ENCODE results near the gene TMCC3. TPM values are rescaled to one million over a fixed set of nuclear protein-coding genes. Genes with fewer than 3 reads are reported as not detected.
"Not testable (repeated sequence)": the region's sequence is repeated elsewhere in the genome, so short reads cannot be mapped to it uniquely, and the experiment has no call there.

TMCC3 gene
- total RNA-seq, 1 experiment from 2014 or later = 0.92 TPM

DNA sequence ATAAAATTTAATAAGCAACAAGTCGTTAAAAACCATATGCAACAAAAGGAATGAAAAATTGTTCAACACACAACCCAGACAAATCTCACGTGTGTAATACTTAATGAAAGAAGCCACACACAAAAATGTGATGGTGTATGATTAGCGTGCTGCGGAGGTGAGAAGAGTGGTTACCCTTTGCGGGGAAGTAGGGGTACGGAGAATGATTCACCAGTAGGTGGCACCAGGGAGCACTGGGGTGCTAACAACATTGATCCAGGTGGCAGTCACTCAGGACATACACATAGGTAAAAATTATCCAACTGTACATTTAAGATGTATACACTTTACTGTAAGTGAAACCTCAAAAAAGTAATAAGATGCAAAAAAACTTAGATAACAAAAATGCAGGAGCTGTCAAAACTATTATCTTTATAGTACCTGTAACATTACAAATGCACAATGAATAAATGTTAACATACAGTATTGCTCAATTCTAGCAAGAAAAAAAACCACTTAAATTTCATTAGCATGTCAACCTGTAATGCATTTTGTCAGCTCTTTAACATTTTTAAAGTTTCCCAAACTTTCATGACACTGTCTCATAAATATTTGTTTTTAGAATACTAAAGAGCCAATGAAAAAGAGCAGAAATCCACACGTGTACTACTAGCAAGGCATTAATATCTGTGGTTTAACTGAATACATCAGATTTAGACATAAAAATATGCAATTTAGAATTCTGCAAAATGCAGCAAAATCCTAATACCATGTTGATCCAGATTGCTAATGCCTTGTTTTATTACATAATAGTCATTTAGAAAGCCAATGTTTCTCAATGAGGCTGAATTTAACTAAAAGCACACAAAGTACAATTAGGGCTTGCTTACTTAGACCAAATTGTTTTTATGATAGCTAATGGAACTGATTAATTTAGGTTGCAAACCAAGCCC lies 46.7 kb downstream of the TMCC3 start:
- DNase-seq (ENCODE audit: low read depth, low spot score) (no peak), ATAC-seq (peak; percentile 71; the same call in 1 of the 2 replicates)
- intact Hi-C loops (cut with micrococcal nuclease; ENCODE audit: unreplicated experiment) = loop anchor here (2.0 kb wide), 1 partner anchor 161 kb away; no protein-coding TSS in a partner anchor
- Histone ChIP-seq H3K4me1 (ENCODE audit: control insufficient read depth, insufficient read depth, low read length) (no peaks in the 10 kb centered on the region), H3K36me3 (ENCODE audit: control insufficient read depth, insufficient read depth, low read length) (no peaks in the 10 kb centered on the region), H3K4me3 (ENCODE audit: low read depth in 2 of 2, low read length in 2 of 2) (no peak overlapping the region), H3K27ac (ENCODE audit: low read length) (no peak overlapping the region), H3K27me3 (ENCODE audit: control insufficient read depth, insufficient read depth, low read length) (peaks cover 5% of the 10 kb centered on the region; the same call in 1 of the 2 replicates), H3K9me3 (ENCODE audit: control insufficient read depth, insufficient read depth, low read depth, low read length) (no peaks in the 10 kb centered on the region)
- TF ChIP-seq, protein P1, sequence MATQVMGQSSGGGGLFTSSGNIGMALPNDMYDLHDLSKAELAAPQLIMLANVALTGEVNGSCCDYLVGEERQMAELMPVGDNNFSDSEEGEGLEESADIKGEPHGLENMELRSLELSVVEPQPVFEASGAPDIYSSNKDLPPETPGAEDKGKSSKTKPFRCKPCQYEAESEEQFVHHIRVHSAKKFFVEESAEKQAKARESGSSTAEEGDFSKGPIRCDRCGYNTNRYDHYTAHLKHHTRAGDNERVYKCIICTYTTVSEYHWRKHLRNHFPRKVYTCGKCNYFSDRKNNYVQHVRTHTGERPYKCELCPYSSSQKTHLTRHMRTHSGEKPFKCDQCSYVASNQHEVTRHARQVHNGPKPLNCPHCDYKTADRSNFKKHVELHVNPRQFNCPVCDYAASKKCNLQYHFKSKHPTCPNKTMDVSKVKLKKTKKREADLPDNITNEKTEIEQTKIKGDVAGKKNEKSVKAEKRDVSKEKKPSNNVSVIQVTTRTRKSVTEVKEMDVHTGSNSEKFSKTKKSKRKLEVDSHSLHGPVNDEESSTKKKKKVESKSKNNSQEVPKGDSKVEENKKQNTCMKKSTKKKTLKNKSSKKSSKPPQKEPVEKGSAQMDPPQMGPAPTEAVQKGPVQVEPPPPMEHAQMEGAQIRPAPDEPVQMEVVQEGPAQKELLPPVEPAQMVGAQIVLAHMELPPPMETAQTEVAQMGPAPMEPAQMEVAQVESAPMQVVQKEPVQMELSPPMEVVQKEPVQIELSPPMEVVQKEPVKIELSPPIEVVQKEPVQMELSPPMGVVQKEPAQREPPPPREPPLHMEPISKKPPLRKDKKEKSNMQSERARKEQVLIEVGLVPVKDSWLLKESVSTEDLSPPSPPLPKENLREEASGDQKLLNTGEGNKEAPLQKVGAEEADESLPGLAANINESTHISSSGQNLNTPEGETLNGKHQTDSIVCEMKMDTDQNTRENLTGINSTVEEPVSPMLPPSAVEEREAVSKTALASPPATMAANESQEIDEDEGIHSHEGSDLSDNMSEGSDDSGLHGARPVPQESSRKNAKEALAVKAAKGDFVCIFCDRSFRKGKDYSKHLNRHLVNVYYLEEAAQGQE (IDR thresholded peaks at IDR 0.05; ENCODE audit: insufficient read depth in 1 of 2, low read depth in 2 of 2, low read length in 1 of 2) = no peak
- TF ChIP-seq, protein P2, sequence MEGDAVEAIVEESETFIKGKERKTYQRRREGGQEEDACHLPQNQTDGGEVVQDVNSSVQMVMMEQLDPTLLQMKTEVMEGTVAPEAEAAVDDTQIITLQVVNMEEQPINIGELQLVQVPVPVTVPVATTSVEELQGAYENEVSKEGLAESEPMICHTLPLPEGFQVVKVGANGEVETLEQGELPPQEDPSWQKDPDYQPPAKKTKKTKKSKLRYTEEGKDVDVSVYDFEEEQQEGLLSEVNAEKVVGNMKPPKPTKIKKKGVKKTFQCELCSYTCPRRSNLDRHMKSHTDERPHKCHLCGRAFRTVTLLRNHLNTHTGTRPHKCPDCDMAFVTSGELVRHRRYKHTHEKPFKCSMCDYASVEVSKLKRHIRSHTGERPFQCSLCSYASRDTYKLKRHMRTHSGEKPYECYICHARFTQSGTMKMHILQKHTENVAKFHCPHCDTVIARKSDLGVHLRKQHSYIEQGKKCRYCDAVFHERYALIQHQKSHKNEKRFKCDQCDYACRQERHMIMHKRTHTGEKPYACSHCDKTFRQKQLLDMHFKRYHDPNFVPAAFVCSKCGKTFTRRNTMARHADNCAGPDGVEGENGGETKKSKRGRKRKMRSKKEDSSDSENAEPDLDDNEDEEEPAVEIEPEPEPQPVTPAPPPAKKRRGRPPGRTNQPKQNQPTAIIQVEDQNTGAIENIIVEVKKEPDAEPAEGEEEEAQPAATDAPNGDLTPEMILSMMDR (IDR thresholded peaks at IDR 0.05) = peak; percentile 91
- in situ Hi-C loops (cut with HindIII; ENCODE audit: low pct_unique_long_range_greater_than_20kb, low sequenced_read_pairs) = no loop called here
- no TSS peak for BruUV-seq (replicated peaks)
- POLR2A ChIA-PET = no interaction called here
- CTCF ChIA-PET = no interaction called here

DNA sequence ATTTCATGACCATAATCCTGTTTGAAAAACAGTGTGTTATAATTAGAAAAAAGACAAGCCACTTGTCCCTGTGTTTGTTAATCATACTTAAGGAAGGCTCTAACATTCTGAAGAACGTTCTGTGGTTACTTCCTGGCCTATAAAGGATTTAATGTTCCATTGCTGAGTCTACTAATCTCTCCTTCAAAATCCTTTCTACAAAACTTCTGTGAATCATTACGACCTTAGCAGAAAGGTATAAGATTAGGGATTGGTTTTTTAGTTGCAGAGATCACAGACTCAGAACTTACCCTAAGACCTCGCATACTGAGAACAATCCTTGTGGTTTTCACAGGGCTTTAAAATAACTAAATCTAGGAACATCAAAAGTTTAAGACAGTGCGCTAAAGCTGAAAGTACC lies 48.3 kb downstream of the TMCC3 start:
- BruUV-seq (replicated peaks) = no TSS peak
- H3K4me1 ChIP-seq (ENCODE audit: control insufficient read depth, insufficient read depth, low read length) = no peaks in the 10 kb centered on the region
- H3K9me3 ChIP-seq (ENCODE audit: control insufficient read depth, insufficient read depth, low read depth, low read length) = no peaks in the 10 kb centered on the region
- H3K27ac ChIP-seq (ENCODE audit: low read length) = no peak overlapping the region
- H3K36me3 ChIP-seq (ENCODE audit: control insufficient read depth, insufficient read depth, low read length) = no peaks in the 10 kb centered on the region
- CTCF ChIA-PET = no interaction called here
- intact Hi-C loops (cut with micrococcal nuclease; ENCODE audit: unreplicated experiment) (no loop called here), in situ Hi-C loops (cut with HindIII; ENCODE audit: low pct_unique_long_range_greater_than_20kb, low sequenced_read_pairs) (no loop called here)
- no peak overlapping the region for H3K4me3 ChIP-seq (ENCODE audit: low read depth in 2 of 2, low read length in 2 of 2)
- no peak for ATAC-seq
- no peak for DNase-seq (ENCODE audit: low read depth, low spot score)
- H3K27me3 ChIP-seq (ENCODE audit: control insufficient read depth, insufficient read depth, low read length) = 0 out of 2 replicates have a peak, but pooled peaks cover 2% of the 10 kb centered on the region
- POLR2A ChIA-PET = no interaction called here
- TF ChIP-seq POLR2AphosphoS5 (IDR thresholded peaks at IDR 0.05; ENCODE audit: low read depth, low read length) = no peak
- TF ChIP-seq, protein P1 (IDR thresholded peaks at IDR 0.05; ENCODE audit: insufficient read depth in 1 of 2, low read depth in 2 of 2, low read length in 1 of 2) = no peak
- no peak for TF ChIP-seq SIN3A (IDR thresholded peaks at IDR 0.05; ENCODE audit: borderline replicate concordance, insufficient read depth, low read depth, low read length)
- no peak for TF ChIP-seq TCF7L2 (IDR thresholded peaks at IDR 0.05; ENCODE audit: low read depth, low read length)
- TF ChIP-seq, protein P2 (IDR thresholded peaks at IDR 0.05) = no peak

DNA sequence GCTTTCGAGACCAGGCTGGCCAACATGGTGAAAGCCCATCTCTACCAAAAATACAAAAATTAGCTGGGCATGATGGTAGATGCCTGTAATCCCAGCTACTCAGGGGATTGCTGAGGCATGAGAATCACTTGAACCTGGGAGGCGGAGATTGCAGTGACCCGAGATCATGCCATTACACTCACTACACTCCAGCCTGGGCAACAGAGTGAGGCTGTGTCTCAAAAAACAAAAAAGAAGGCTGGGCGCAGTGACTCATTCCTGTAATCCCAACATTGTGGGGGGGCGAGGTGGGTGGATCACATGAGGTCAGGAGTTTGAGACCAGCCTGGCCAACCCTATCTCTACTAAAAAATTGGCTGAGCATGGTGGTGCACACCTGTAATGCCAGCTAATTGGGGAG lies 49.0 kb downstream of the TMCC3 start:
- H3K27ac ChIP-seq (ENCODE audit: low read length); ATAC-seq; POLR2A ChIA-PET; BruUV-seq (replicated peaks); in situ Hi-C loops (cut with HindIII; ENCODE audit: low pct_unique_long_range_greater_than_20kb, low sequenced_read_pairs); DNase-seq (ENCODE audit: low read depth, low spot score); H3K36me3 ChIP-seq (ENCODE audit: control insufficient read depth, insufficient read depth, low read length); H3K4me1 ChIP-seq (ENCODE audit: control insufficient read depth, insufficient read depth, low read length); H3K27me3 ChIP-seq (ENCODE audit: control insufficient read depth, insufficient read depth, low read length); CTCF ChIA-PET; intact Hi-C loops (cut with micrococcal nuclease; ENCODE audit: unreplicated experiment); H3K9me3 ChIP-seq (ENCODE audit: control insufficient read depth, insufficient read depth, low read depth, low read length); H3K4me3 ChIP-seq (ENCODE audit: low read depth in 2 of 2, low read length in 2 of 2): not testable (repeated sequence)

All from Panc1 (cell line).